HFFc6 (cell line): Measurements from ENCODE around the gene DRAXIN. TPM values are rescaled to one million over a fixed set of nuclear protein-coding genes. Genes with fewer than 3 reads are reported as not detected.

Source experiments
- DNase-seq: peaks from one replicate; pipeline ENCODE4 v3.0.0-alpha.2; 2018
- H3K27ac Mint-ChIP-seq: 2 replicates; pipeline ENCODE4 v1.8.0; 2020; ENCODE audit warnings: mild to moderate bottlenecking, mixed read lengths
- H3K27me3 Mint-ChIP-seq: 2 replicates; pipeline ENCODE4 v1.8.0; 2021; ENCODE audit warnings: mild to moderate bottlenecking, moderate library complexity, mixed read lengths; ENCODE audit not compliant: insufficient read depth
- H3K36me3 Mint-ChIP-seq: 2 replicates; pipeline ENCODE4 v1.8.0; 2021; ENCODE audit warnings: low read depth, mixed read lengths
- H3K4me1 Mint-ChIP-seq: 2 replicates; pipeline ENCODE4 v1.8.0; 2020; ENCODE audit warnings: low read depth, mixed read lengths
- H3K4me3 Mint-ChIP-seq: 2 replicates; pipeline ENCODE4 v1.8.0; 2020; ENCODE audit warnings: mild to moderate bottlenecking, moderate library complexity, mixed read lengths
- H3K9me3 Mint-ChIP-seq: 2 replicates; pipeline ENCODE4 v1.8.0; 2020; ENCODE audit warnings: mild to moderate bottlenecking, mixed read lengths
- total RNA-seq, 6 experiments: library from RNA; stranded (reverse); fragmentation: NEBNext Ultra II Directional; extraction: Animal tissue kit (Norgen Biotek cat#: 25700); gene quantifications; 2 replicates in 1 of 6; 3 replicates in 5 of 6; pipeline ENCODE4 v1.2.3, GENCODE V29; 2021
- TF ChIP-seq, protein P1 (sequence below): fragments of 200-600 bp; sonication (generic); IDR thresholded peaks from 2 replicates; pipeline ENCODE4 v1.5.0; 2021; ENCODE audit warnings: antibody characterized with exemption, mild to moderate bottlenecking

DRAXIN gene
- total RNA-seq, 6 experiments from 2014 or later = not detected

DNA sequence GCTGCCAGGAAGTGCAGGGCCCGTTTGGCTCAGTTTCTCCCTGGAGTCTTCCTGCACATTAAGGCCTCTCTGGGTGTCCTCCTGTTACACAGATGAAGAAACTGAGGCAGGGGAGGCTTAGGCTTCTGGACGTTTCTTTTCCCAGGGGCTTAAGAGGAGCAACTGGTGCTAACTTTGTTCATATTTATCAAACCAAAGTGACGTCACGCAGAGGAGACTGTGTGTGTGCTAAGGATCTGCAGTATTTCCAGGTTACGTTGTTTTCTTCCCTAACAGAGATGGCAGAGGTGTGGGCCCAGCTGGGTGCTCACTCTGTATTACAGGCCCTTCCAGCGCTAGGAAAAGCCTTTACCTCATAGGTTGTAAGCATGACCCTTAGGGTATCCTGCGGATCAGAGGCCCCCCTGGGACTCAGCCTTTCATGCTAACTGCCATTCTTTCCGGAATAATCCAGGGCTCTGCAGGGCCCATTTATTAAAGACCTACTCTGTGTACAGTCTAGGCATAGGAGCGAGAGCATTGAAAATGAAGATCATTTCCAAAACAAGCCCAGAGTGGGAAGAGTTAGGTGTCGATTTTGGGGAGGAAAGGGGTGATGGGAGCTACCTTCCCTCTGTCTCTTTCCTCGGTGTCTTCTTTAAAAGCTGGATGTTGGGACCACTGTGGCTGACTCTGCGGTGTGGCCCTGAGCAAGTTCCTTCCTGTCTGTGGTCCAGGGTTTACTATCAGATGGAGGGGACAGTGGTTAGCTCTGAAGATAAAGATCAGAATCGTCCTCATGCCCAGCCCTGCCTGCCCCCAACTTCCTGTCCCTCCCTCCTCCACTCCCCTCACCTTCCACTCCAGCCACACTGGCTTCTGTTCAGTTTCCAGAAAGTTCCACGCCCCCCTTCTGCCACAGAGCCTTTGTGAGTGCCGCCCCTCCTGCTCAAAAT lies 49.0 kb downstream of the DRAXIN start:
- Mint-ChIP-seq H3K27me3 (no peaks in the 10 kb centered on the region; the same call in none of the 2 replicates), H3K36me3 (no peaks in the 10 kb centered on the region; the same call in 1 of the 2 replicates), H3K4me3 (no peak overlapping the region), H3K4me1 (peaks cover 15% of the 10 kb centered on the region), H3K9me3 (no peaks in the 10 kb centered on the region), H3K27ac (no peak overlapping the region)
- TF ChIP-seq, protein P1, sequence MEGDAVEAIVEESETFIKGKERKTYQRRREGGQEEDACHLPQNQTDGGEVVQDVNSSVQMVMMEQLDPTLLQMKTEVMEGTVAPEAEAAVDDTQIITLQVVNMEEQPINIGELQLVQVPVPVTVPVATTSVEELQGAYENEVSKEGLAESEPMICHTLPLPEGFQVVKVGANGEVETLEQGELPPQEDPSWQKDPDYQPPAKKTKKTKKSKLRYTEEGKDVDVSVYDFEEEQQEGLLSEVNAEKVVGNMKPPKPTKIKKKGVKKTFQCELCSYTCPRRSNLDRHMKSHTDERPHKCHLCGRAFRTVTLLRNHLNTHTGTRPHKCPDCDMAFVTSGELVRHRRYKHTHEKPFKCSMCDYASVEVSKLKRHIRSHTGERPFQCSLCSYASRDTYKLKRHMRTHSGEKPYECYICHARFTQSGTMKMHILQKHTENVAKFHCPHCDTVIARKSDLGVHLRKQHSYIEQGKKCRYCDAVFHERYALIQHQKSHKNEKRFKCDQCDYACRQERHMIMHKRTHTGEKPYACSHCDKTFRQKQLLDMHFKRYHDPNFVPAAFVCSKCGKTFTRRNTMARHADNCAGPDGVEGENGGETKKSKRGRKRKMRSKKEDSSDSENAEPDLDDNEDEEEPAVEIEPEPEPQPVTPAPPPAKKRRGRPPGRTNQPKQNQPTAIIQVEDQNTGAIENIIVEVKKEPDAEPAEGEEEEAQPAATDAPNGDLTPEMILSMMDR = no peak
- DNase-seq = no peak

DNA sequence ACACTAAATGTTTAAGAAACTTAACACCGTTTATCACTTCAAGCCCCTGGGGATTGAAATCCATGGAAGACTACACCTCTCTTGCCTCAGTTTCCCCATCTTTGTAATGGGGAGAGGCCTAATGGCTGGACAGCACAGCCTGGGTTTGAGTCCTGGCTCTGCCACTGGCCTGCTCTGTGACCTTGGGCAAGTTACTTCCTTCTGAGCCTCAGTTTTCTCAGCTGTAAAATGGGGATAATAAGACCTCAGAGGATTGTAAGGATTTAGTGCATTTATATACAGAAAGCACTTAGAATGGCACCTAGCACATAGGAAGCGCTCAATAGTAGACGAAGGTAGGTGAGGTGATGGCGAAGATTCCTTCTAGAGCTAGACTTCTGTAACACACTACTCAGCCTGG lies 50.0 kb downstream of the DRAXIN start:
- no peak for DNase-seq
- no peak overlapping the region for H3K27ac Mint-ChIP-seq
- H3K27me3 Mint-ChIP-seq = no peaks in the 10 kb centered on the region; the same call in none of the 2 replicates
- no peaks in the 10 kb centered on the region; the same call in 1 of the 2 replicates for H3K36me3 Mint-ChIP-seq
- peaks cover 24% of the 10 kb centered on the region for H3K4me1 Mint-ChIP-seq
- no peak overlapping the region for H3K4me3 Mint-ChIP-seq
- no peaks in the 10 kb centered on the region for H3K9me3 Mint-ChIP-seq
- TF ChIP-seq, protein P1 = no peak

DNA sequence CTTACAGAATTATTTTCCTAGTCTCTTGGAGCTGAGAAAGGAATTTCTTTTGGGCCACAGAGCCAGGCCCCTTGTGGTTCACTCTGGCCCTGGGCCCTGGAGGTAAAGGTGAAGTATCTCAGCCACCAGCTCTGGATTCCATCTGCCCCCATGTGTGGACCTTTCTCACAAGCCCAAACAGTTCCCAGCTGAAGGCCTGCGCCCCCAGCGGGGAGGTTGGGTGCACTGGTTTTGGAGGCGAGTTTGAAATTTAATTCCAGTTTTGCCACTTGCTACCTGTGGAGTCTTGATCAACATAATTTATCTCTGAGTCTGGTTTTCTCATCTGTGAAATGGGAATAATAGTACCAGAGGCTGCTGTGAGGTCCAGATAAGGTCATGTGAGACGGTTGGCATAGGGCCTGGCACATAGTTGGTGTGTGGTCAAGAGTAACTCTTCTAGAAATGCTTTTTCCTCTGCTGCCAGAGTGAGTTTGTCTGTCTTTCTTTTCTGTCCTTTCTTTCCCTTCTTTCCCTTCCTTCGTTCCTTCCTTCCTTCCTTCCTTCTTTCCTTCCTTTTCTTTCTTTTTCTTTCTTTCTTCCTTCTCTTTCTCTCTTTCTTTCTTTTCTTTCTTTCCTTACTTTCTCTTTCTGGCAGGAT lies 50.5 kb downstream of the DRAXIN start:
- H3K9me3 Mint-ChIP-seq = no peaks in the 10 kb centered on the region
- no peak overlapping the region for H3K4me3 Mint-ChIP-seq
- no peaks in the 10 kb centered on the region; the same call in 1 of the 2 replicates for H3K36me3 Mint-ChIP-seq
- TF ChIP-seq, protein P1 = no peak
- no peak overlapping the region for H3K27ac Mint-ChIP-seq
- peaks cover 25% of the 10 kb centered on the region for H3K4me1 Mint-ChIP-seq
- DNase-seq = no peak
- H3K27me3 Mint-ChIP-seq = no peaks in the 10 kb centered on the region; the same call in none of the 2 replicates

DNA sequence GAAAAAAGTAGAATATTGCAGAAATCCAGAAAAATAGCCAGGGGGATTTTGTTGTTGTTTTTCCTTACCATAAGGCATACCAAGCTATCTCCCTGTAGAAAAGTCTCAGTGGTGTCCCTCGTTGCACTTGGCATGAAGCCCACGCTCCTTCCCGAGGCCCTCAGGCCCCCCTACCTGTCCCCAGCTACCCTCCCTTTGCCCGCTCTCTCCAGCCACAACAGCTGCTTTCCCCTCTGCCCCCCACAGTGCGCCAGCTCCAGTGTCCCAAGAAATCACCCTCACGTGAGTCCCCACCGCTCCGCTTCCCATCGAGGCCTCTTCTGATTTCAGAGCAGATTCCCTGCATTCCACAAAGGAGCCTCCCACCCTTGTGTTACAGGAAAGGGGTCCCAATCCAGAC lies 52.8 kb downstream of the DRAXIN start:
- Mint-ChIP-seq H3K36me3 (no peaks in the 10 kb centered on the region), H3K9me3 (no peaks in the 10 kb centered on the region), H3K27me3 (no peaks in the 10 kb centered on the region; the same call in 1 of the 2 replicates), H3K4me1 (peaks cover 21% of the 10 kb centered on the region), H3K4me3 (no peak overlapping the region), H3K27ac (no peak overlapping the region)
- DNase-seq = no peak
- TF ChIP-seq, protein P1 = no peak

DNA sequence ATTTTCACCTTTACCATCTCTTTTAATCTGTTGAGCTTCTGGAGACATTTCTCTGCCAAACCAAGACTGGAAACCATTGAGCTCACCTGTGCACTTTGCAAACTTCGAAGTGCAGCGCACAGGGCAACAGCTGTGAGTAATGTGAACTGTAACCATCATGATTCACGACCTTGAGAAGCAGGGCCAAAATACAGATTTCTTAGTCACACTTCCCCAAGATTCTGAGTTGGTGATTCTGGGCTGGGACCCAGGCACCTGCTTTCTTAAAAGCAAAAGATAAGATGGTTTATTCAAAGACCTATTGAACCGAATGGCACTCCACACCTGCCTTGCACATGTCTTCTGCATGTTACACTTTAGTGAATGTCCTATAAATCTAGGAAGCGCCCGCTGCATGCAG lies 54.6 kb downstream of the DRAXIN start:
- Mint-ChIP-seq H3K4me1 (peaks cover 13% of the 10 kb centered on the region), H3K27me3 (no peaks in the 10 kb centered on the region; the same call in 1 of the 2 replicates), H3K27ac (no peak overlapping the region), H3K9me3 (no peaks in the 10 kb centered on the region), H3K36me3 (no peaks in the 10 kb centered on the region), H3K4me3 (no peak overlapping the region)
- TF ChIP-seq, protein P1 = no peak
- peak; percentile 14 for DNase-seq
